ENCODE results near the gene GJB6. TPM values are rescaled to one million over a fixed set of nuclear protein-coding genes. Genes with fewer than 3 reads are reported as not detected.

Gene GJB6
- total and polyA plus RNA-seq, 2 donors (not counting 1 experiment from before 2014, with no cell fraction given): not detected

DNA sequence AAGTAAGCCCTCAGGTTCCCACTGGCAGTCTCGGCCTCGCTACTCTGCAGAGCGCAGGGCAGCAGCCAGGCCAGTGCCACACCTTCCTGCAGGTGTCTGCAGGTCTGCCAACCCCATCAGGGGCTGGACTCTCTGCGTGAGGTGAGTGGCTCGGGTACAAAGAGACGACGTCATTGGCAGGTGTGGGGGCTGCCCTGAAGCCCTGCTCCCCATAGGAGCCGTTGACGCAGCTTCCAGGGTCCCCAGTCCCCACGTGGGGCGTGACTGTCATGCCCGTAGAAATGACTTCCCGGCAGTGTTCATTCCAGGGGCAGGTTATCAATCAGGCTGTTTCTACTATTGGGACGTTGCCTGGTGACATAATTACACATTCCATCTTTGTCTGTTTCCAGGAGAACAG is 15.3 kb upstream of the GJB6 start:
- intact Hi-C loops (cut with micrococcal nuclease): no loop called here
- POLR2A ChIA-PET: no interaction called here
- no peak for ATAC-seq (ENCODE audit: low read depth)

DNA sequence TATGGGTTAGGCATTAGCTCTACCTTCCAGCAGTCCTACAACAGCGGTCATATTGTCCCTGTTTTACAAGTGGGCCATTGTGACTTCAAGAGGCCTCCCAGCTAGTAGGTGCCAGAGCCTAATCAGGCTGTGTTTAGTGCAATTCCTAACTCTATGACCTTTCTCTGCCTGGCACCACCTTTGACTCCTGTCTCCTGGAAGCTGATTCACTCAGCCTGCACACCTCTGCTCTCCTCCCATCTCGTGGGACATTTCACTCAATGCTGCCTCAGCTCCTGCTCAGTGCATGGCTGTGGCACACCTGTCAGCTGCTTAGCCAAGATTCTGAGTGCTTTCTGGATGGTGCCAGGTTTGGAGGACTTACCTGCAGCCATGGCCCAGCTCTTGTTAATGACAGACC is 9.5 kb upstream of the GJB6 start:
- H3K27ac ChIP-seq (ENCODE audit: low read length in 2 of 2): no peak overlapping the region
- no peak overlapping the region for H3K9ac ChIP-seq (ENCODE audit: low read length)
- CTCF ChIA-PET: no interaction called here
- H3K36me3 ChIP-seq (replicated peaks in 1 of 2; ENCODE audit: control extremely low read depth in 1 of 2, control insufficient read depth in 1 of 2, extremely low read depth in 1 of 2, insufficient read depth in 2 of 2, low read length in 1 of 2): no peaks in the 10 kb centered on the region
- ATAC-seq (ENCODE audit: low read depth): no peak
- no peak overlapping the region for H3K27ac Mint-ChIP-seq
- 85% methylated on average over 2 of the region's 2 CpGs for WGBS (ENCODE audit: insufficient coverage)
- no peaks in the 10 kb centered on the region for H3K4me1 ChIP-seq (ENCODE audit: control insufficient read depth in 2 of 2, insufficient read depth in 2 of 2, low read length in 2 of 2)
- H3K9me3 ChIP-seq (ENCODE audit: control extremely low read depth in 1 of 3, control insufficient read depth in 2 of 3, insufficient read depth in 1 of 3, low read length in 2 of 3): no peaks in the 10 kb centered on the region
- H3K4me1 Mint-ChIP-seq: no peaks in the 10 kb centered on the region
- no peak overlapping the region for H3K4me2 ChIP-seq (replicated peaks; ENCODE audit: low read depth, low read length, poor library complexity, severe bottlenecking)
- DNase-seq: no peak
- H3K4me3 ChIP-seq (ENCODE audit: control extremely low read depth in 1 of 5, extremely low read depth in 1 of 5, insufficient read depth in 1 of 5, low read depth in 2 of 5, low read length in 4 of 5): no peak overlapping the region
- peaks cover 14% of the 10 kb centered on the region for H3K27me3 Mint-ChIP-seq
- no peak overlapping the region for H3K4me3 Mint-ChIP-seq
- TF ChIP-seq EZH2 (IDR thresholded peaks at IDR 0.05; ENCODE audit: borderline replicate concordance, insufficient read depth, low read depth, low read length, poor library complexity, severe bottlenecking): no peak
- TF ChIP-seq, protein P1, sequence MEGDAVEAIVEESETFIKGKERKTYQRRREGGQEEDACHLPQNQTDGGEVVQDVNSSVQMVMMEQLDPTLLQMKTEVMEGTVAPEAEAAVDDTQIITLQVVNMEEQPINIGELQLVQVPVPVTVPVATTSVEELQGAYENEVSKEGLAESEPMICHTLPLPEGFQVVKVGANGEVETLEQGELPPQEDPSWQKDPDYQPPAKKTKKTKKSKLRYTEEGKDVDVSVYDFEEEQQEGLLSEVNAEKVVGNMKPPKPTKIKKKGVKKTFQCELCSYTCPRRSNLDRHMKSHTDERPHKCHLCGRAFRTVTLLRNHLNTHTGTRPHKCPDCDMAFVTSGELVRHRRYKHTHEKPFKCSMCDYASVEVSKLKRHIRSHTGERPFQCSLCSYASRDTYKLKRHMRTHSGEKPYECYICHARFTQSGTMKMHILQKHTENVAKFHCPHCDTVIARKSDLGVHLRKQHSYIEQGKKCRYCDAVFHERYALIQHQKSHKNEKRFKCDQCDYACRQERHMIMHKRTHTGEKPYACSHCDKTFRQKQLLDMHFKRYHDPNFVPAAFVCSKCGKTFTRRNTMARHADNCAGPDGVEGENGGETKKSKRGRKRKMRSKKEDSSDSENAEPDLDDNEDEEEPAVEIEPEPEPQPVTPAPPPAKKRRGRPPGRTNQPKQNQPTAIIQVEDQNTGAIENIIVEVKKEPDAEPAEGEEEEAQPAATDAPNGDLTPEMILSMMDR (IDR thresholded peaks at IDR 0.05): no peak
- peaks cover 0 to 2% (median 0%) of the 10 kb centered on the region in 4 experiments for H3K27me3 ChIP-seq (replicated peaks in 1 of 4; ENCODE audit: control extremely low read depth in 1 of 4, control insufficient read depth in 3 of 4, insufficient read depth in 4 of 4, low read length in 3 of 4)
- POLR2A ChIA-PET: no interaction called here
- no peak overlapping the region for H2AFZ ChIP-seq (ENCODE audit: insufficient read depth, low read depth, low read length, poor library complexity, severe bottlenecking)
- no peaks in the 10 kb centered on the region for H3K9me3 Mint-ChIP-seq (ENCODE audit: insufficient read depth)
- H4K20me1 ChIP-seq (ENCODE audit: control insufficient read depth, insufficient read depth, low read length, poor library complexity, severe bottlenecking): no peaks in the 10 kb centered on the region
- no peaks in the 10 kb centered on the region for H3K79me2 ChIP-seq (ENCODE audit: control insufficient read depth, insufficient read depth, low read length)
- intact Hi-C loops (cut with micrococcal nuclease): no loop called here

More for the DNA sequence above, 15.3 kb upstream of the GJB6 start:
- no peak overlapping the region for H3K27ac ChIP-seq (ENCODE audit: low read length in 2 of 2)
- no peak overlapping the region for H3K27ac Mint-ChIP-seq
- H3K4me3 ChIP-seq (ENCODE audit: control extremely low read depth in 1 of 5, extremely low read depth in 1 of 5, insufficient read depth in 1 of 5, low read depth in 2 of 5, low read length in 4 of 5): no peak overlapping the region
- H3K9me3 Mint-ChIP-seq (ENCODE audit: insufficient read depth): no peaks in the 10 kb centered on the region
- H3K27me3 ChIP-seq (replicated peaks in 1 of 4; ENCODE audit: control extremely low read depth in 1 of 4, control insufficient read depth in 3 of 4, insufficient read depth in 4 of 4, low read length in 3 of 4): no peaks in the 10 kb centered on the region
- H3K27me3 Mint-ChIP-seq: no peaks in the 10 kb centered on the region
- WGBS (ENCODE audit: insufficient coverage): 77% methylated on average over 13 of the region's 14 CpGs
- no peak overlapping the region for H3K9ac ChIP-seq (ENCODE audit: low read length)
- H3K79me2 ChIP-seq (ENCODE audit: control insufficient read depth, insufficient read depth, low read length): no peaks in the 10 kb centered on the region
- H3K4me3 Mint-ChIP-seq: no peak overlapping the region
- no peaks in the 10 kb centered on the region for H3K4me1 ChIP-seq (ENCODE audit: control insufficient read depth in 2 of 2, insufficient read depth in 2 of 2, low read length in 2 of 2)
- H2AFZ ChIP-seq (ENCODE audit: insufficient read depth, low read depth, low read length, poor library complexity, severe bottlenecking): no peak overlapping the region
- H3K9me3 ChIP-seq (ENCODE audit: control extremely low read depth in 1 of 3, control insufficient read depth in 2 of 3, insufficient read depth in 1 of 3, low read length in 2 of 3): no peaks in the 10 kb centered on the region
- no peaks in the 10 kb centered on the region for H3K36me3 ChIP-seq (replicated peaks in 1 of 2; ENCODE audit: control extremely low read depth in 1 of 2, control insufficient read depth in 1 of 2, extremely low read depth in 1 of 2, insufficient read depth in 2 of 2, low read length in 1 of 2)
- no peaks in the 10 kb centered on the region for H3K4me1 Mint-ChIP-seq
- no peaks in the 10 kb centered on the region for H4K20me1 ChIP-seq (ENCODE audit: control insufficient read depth, insufficient read depth, low read length, poor library complexity, severe bottlenecking)
- no peak for DNase-seq
- CTCF ChIA-PET: no interaction called here
- no peak overlapping the region for H3K4me2 ChIP-seq (replicated peaks; ENCODE audit: low read depth, low read length, poor library complexity, severe bottlenecking)
- TF ChIP-seq, protein P1 (IDR thresholded peaks at IDR 0.05): no peak
- no peak for TF ChIP-seq EZH2 (IDR thresholded peaks at IDR 0.05; ENCODE audit: borderline replicate concordance, insufficient read depth, low read depth, low read length, poor library complexity, severe bottlenecking)
